H7 (cell line): ENCODE data around the gene FOXL1. TPM values are rescaled to one million over a fixed set of nuclear protein-coding genes. Genes with fewer than 3 reads are reported as not detected.

Experiments used
- DNase-seq: peaks from one replicate; pipeline ENCODE4 v3.0.0; 2012
- H3K27me3 ChIP-seq: 2 replicates; pipeline ENCODE4 v1.6.0; 2011; ENCODE audit warnings: mild to moderate bottlenecking, low read length; ENCODE audit not compliant: control insufficient read depth, insufficient read depth
- H3K36me3 ChIP-seq: replicated peaks from 2 replicates; pipeline ENCODE4 v1.5.1; 2011; ENCODE audit warnings: low read length; ENCODE audit not compliant: control insufficient read depth, insufficient read depth
- H3K4me3 ChIP-seq: 2 replicates; pipeline ENCODE4 v1.5.1; 2011; ENCODE audit warnings: low read depth, mild to moderate bottlenecking, control low read depth, low read length, moderate library complexity; ENCODE audit not compliant: insufficient read depth
- total RNA-seq: library from RNA; depleted of rRNA; stranded (reverse); fragments of >200 nt; shearing (Covaris generic); gene quantifications from 2 replicates; pipeline ENCODE4 v1.2.3, GENCODE V29; 2014

The FOXL1 gene
- total RNA-seq, 1 experiment from 2014 or later = 0.17 TPM

GRCh38 chr16:86541560-86541959, 36.8 kb upstream of the FOXL1 start:
- Histone ChIP-seq H3K4me3 (no peak overlapping the region), H3K27me3 (no peaks in the 10 kb centered on the region), H3K36me3 (no peaks in the 10 kb centered on the region; the same call in 1 of the 2 replicates)
- DNase-seq = no peak

- Histone ChIP-seq H3K27me3 (no peaks in the 10 kb centered on the region), H3K36me3 (no peaks in the 10 kb centered on the region; the same call in 1 of the 2 replicates), H3K4me3 (no peak overlapping the region)
- no peak for DNase-seq
Measured at GRCh38 chr16:86542756-86543750, 35.3 kb upstream of the FOXL1 start.

GRCh38 chr16:86545481-86545880, 32.9 kb upstream of the FOXL1 start:
- H3K36me3 ChIP-seq = no peaks in the 10 kb centered on the region; the same call in 1 of the 2 replicates

GRCh38 chr16:86545954-86546637, 32.3 kb upstream of the FOXL1 start:
- no peak for DNase-seq
- H3K4me3 ChIP-seq = no peak overlapping the region
- H3K27me3 ChIP-seq = no peaks in the 10 kb centered on the region
- no peaks in the 10 kb centered on the region; the same call in 1 of the 2 replicates for H3K36me3 ChIP-seq

More at GRCh38 chr16:86545481-86545880, 32.9 kb upstream of the FOXL1 start:
- DNase-seq = no peak
- Histone ChIP-seq H3K27me3 (no peaks in the 10 kb centered on the region), H3K4me3 (no peak overlapping the region)

GRCh38 chr16:86546638-86547013, 31.7 kb upstream of the FOXL1 start:
- DNase-seq = no peak
- no peaks in the 10 kb centered on the region for H3K27me3 ChIP-seq
- H3K4me3 ChIP-seq = no peak overlapping the region
- no peaks in the 10 kb centered on the region; the same call in 1 of the 2 replicates for H3K36me3 ChIP-seq

GRCh38 chr16:86547286-86547685, 31.1 kb upstream of the FOXL1 start:
- no peaks in the 10 kb centered on the region for H3K36me3 ChIP-seq
- no peak overlapping the region for H3K4me3 ChIP-seq
- H3K27me3 ChIP-seq = no peaks in the 10 kb centered on the region
- DNase-seq = no peak

GRCh38 chr16:86549076-86549892, 29.1 kb upstream of the FOXL1 start:
- Histone ChIP-seq H3K36me3 (no peaks in the 10 kb centered on the region), H3K4me3 (no peak overlapping the region)
- no peak for DNase-seq

GRCh38 chr16:86549893-86550190, 28.5 kb upstream of the FOXL1 start:
- no peak for DNase-seq
- Histone ChIP-seq H3K36me3 (no peaks in the 10 kb centered on the region), H3K27me3 (no peaks in the 10 kb centered on the region), H3K4me3 (no peak overlapping the region)

More at GRCh38 chr16:86549076-86549892, 29.1 kb upstream of the FOXL1 start:
- no peaks in the 10 kb centered on the region for H3K27me3 ChIP-seq

- no peaks in the 10 kb centered on the region for H3K36me3 ChIP-seq
- DNase-seq = no peak
Measured at GRCh38 chr16:86550281-86550680, 28.1 kb upstream of the FOXL1 start.

GRCh38 chr16:86553356-86553755, 25.0 kb upstream of the FOXL1 start:
- no peaks in the 10 kb centered on the region for H3K36me3 ChIP-seq
- no peak for DNase-seq
- H3K27me3 ChIP-seq = no peaks in the 10 kb centered on the region
- H3K4me3 ChIP-seq = no peak overlapping the region

More at GRCh38 chr16:86550281-86550680, 28.1 kb upstream of the FOXL1 start:
- no peak overlapping the region for H3K4me3 ChIP-seq
- no peaks in the 10 kb centered on the region for H3K27me3 ChIP-seq

GRCh38 chr16:86554599-86554916, 23.8 kb upstream of the FOXL1 start:
- no peaks in the 10 kb centered on the region for H3K36me3 ChIP-seq
- DNase-seq = no peak
- H3K27me3 ChIP-seq = no peaks in the 10 kb centered on the region
- peak overlapping the region; percentile 70 for H3K4me3 ChIP-seq

GRCh38 chr16:86554917-86555703, 23.2 kb upstream of the FOXL1 start, which contains the start of gene MTHFSD:
Gene MTHFSD, minus strand, starts transcription at chr16:86555235. Its CDS starts 51 bp downstream, at chr16:86555184.
- no peaks in the 10 kb centered on the region for H3K27me3 ChIP-seq
- DNase-seq = peak; percentile 99

GRCh38 chr16:86555704-86556075, 22.7 kb upstream of the FOXL1 start:
- H3K4me3 ChIP-seq = peak overlapping the region; percentile 70
- no peaks in the 10 kb centered on the region for H3K36me3 ChIP-seq
- H3K27me3 ChIP-seq = no peaks in the 10 kb centered on the region
- DNase-seq = no peak

More at GRCh38 chr16:86554917-86555703, 23.2 kb upstream of the FOXL1 start, which contains the start of gene MTHFSD:
- H3K36me3 ChIP-seq = no peaks in the 10 kb centered on the region
- peak within 1 kb of the TSS; percentile 70 for H3K4me3 ChIP-seq

- Histone ChIP-seq H3K4me3 (no peak overlapping the region), H3K27me3 (no peaks in the 10 kb centered on the region), H3K36me3 (no peaks in the 10 kb centered on the region)
- no peak for DNase-seq
Measured at GRCh38 chr16:86556576-86556975, 21.8 kb upstream of the FOXL1 start.
